Breast epithelium (tissue), 4 donors: ENCODE measurements around the gene BNC1. TPM values are rescaled to one million over a fixed set of nuclear protein-coding genes. Genes with fewer than 3 reads are reported as not detected.
A peak's percentile ranks its signal among the peaks of the same experiment; 100 is the strongest.

ENCODE experiments used
- DNase-seq, 2 donors: peaks; one replicate each; pipeline ENCODE4 v3.0.0-alpha.2; 2019; ENCODE audit warnings: low spot score in 2 of 2
- H3K27ac ChIP-seq, 2 donors: fragments of 200-600 bp; sonication (generic) in 1 of 2; one replicate each; pipeline ENCODE4 v1.5.1; 2016 to 2019; ENCODE audit warnings: mild to moderate bottlenecking in 1 of 2
- H3K27me3 ChIP-seq, 2 donors: fragments of 200-600 bp; sonication (generic) in 1 of 2; one replicate each; pipeline versions ENCODE4 v1.5.1 to v1.6.0; 2017 to 2019; ENCODE audit warnings: control low read depth in 1 of 2, mild to moderate bottlenecking in 1 of 2
- H3K36me3 ChIP-seq: fragments of 200-600 bp; one replicate; pipeline ENCODE4 v1.5.1; 2019
- H3K4me1 ChIP-seq, 2 donors: fragments of 200-600 bp; sonication (generic); one replicate each; pipeline ENCODE4 v1.5.1; 2016 to 2019; ENCODE audit warnings: control low read depth in 1 of 2
- H3K4me3 ChIP-seq, 3 donors: fragments of 200-600 bp; sonication (generic); 1 replicate in 2 of 3; 2 replicates in 1 of 3; pipeline ENCODE4 v1.5.1; 2016 to 2019; ENCODE audit warnings: mild to moderate bottlenecking in 3 of 3, moderate library complexity in 2 of 3
- H3K9me3 ChIP-seq, 2 donors: fragments of 200-600 bp; sonication (generic) in 1 of 2; one replicate each; pipeline ENCODE4 v1.5.1; 2016 to 2019; ENCODE audit warnings: control low read depth in 1 of 2
- CTCF ChIP-seq, 3 donors: fragments of 450-650 bp; IDR thresholded peaks; one replicate each; pipeline ENCODE4 v1.5.1; 2016 to 2017; ENCODE audit warnings: antibody characterized with exemption in 3 of 3, mild to moderate bottlenecking in 3 of 3, moderate library complexity in 3 of 3
- POLR2A ChIP-seq: fragments of 450-650 bp; IDR thresholded peaks from one replicate; pipeline ENCODE4 v1.6.1; 2016; ENCODE audit warnings: antibody characterized with exemption, mild to moderate bottlenecking, moderate library complexity
- POLR2AphosphoS5 ChIP-seq, 3 donors: sonication (generic); formaldehyde crosslinking; IDR thresholded peaks; one replicate each; pipeline ENCODE4 v1.6.1; 2017; ENCODE audit warnings: antibody characterized with exemption in 3 of 3
- intact Hi-C: fragments of 100-400 bp; cut with DNase I; formaldehyde crosslinking; loops from one replicate; pipeline ENCODE4 v1.15.1; 2023; ENCODE audit warnings: low total_unique reads
- total RNA-seq, 3 donors: library from RNA; depleted of rRNA; stranded (reverse); fragments of >200 nt; gene quantifications; one replicate each; pipeline ENCODE4 v1.1.0, GENCODE V29; 2016

BNC1 gene
- total RNA-seq, 3 donors from 2014 or later, result 0.48 to 10.7 (median 1.6) TPM

- H3K36me3 ChIP-seq, result no peaks in the 10 kb centered on the region
- H3K4me3 ChIP-seq, result no peak overlapping the region
- intact Hi-C loops, result no loop called here
- no peak overlapping the region for H3K27ac ChIP-seq
- H3K4me1 ChIP-seq, result peaks cover 0 to 4% of the 10 kb centered on the region in 2 donors
- H3K9me3 ChIP-seq, result no peaks in the 10 kb centered on the region
- peaks cover 0 to 19% of the 10 kb centered on the region in 2 donors for H3K27me3 ChIP-seq
- no peak for DNase-seq
- TF ChIP-seq CTCF (IDR thresholded peaks at IDR 0.05), result no peak
Measured at GRCh38 chr15:83289160-83289559, 4.7 kb upstream of the BNC1 start.

GRCh38 chr15:83288381-83288801 lies 3.9 kb upstream of the BNC1 start:
- Histone ChIP-seq H3K27me3 (peaks cover 0 to 24% of the 10 kb centered on the region in 2 donors), H3K4me3 (no peak overlapping the region), H3K9me3 (no peaks in the 10 kb centered on the region), H3K27ac (peak overlapping the region; percentile 40 to 58), H3K4me1 (peaks cover 0 to 4% of the 10 kb centered on the region in 2 donors), H3K36me3 (no peaks in the 10 kb centered on the region)
- TF ChIP-seq CTCF (IDR thresholded peaks at IDR 0.05) (no peak), POLR2AphosphoS5 (IDR thresholded peaks at IDR 0.05) (no peak), POLR2A (no peak)
- DNase-seq, result peak in 1 of 2 donors; percentile 86
- intact Hi-C loops, result no loop called here

GRCh38 chr15:83287541-83288027 lies 3.1 kb upstream of the BNC1 start:
- no peaks in the 10 kb centered on the region for H3K36me3 ChIP-seq
- TF ChIP-seq CTCF (IDR thresholded peaks at IDR 0.05), result no peak
- TF ChIP-seq POLR2A, result no peak
- no peak for TF ChIP-seq POLR2AphosphoS5 (IDR thresholded peaks at IDR 0.05)
- H3K4me3 ChIP-seq, result no peak overlapping the region
- peaks cover 0 to 3% of the 10 kb centered on the region in 2 donors for H3K4me1 ChIP-seq
- DNase-seq, result no peak
- H3K9me3 ChIP-seq, result no peaks in the 10 kb centered on the region
- intact Hi-C loops, result no loop called here
- H3K27ac ChIP-seq, result peak overlapping the region in 1 of 2 donors; percentile 58
- peaks cover 0 to 31% of the 10 kb centered on the region in 2 donors for H3K27me3 ChIP-seq

- intact Hi-C loops, result no loop called here
- Histone ChIP-seq H3K27ac (no peak overlapping the region), H3K27me3 (peaks cover 0 to 37% of the 10 kb centered on the region in 2 donors), H3K9me3 (no peaks in the 10 kb centered on the region), H3K4me3 (no peak overlapping the region), H3K36me3 (no peaks in the 10 kb centered on the region), H3K4me1 (no peaks in the 10 kb centered on the region)
- TF ChIP-seq CTCF (IDR thresholded peaks at IDR 0.05) (no peak), POLR2A (no peak), POLR2AphosphoS5 (IDR thresholded peaks at IDR 0.05) (no peak)
- no peak for DNase-seq
Measured at GRCh38 chr15:83285979-83286553, 1.6 kb upstream of the BNC1 start.

- intact Hi-C loops, result no loop called here
- Histone ChIP-seq H3K9me3 (no peaks in the 10 kb centered on the region), H3K4me3 (no peak overlapping the region), H3K27ac (no peak overlapping the region), H3K27me3 (peaks cover 0 to 37% of the 10 kb centered on the region in 2 donors), H3K4me1 (no peaks in the 10 kb centered on the region), H3K36me3 (no peaks in the 10 kb centered on the region)
- no peak for TF ChIP-seq POLR2AphosphoS5 (IDR thresholded peaks at IDR 0.05)
- no peak for TF ChIP-seq POLR2A
- TF ChIP-seq CTCF (IDR thresholded peaks at IDR 0.05), result no peak
- DNase-seq, result no peak
Measured at GRCh38 chr15:83285284-83285978, 967 bp upstream of the BNC1 start.
